Naive thymus-derived CD8-positive, alpha-beta T cell (primary cell): ENCODE measurements around the gene LRP11. TPM values are rescaled to one million over a fixed set of nuclear protein-coding genes. Genes with fewer than 3 reads are reported as not detected.

ENCODE experiments used
- ATAC-seq, 2 donors: fragments of 150-1000 bp; cut with Tn5 transposase in 1 of 2; sonication (Bioruptor Pico), chemical (Tn5 transposase) in 1 of 2; 1 replicate in 1 of 2; 2 replicates in 1 of 2; pipeline ENCODE4 v1.10.0; 2021; ENCODE audit warnings: mild to moderate bottlenecking in 2 of 2, moderate library complexity in 2 of 2
- POLR2A ChIA-PET: fragments of 350-600 bp; sonication (Branson Sonifier 250); formaldehyde crosslinking; loops from one replicate; lab custom pipeline; 2021; ENCODE audit warnings: antibody characterized with exemption; lab: Charles Lee
- DNase-seq, 10 donors: peaks; one replicate each; pipeline versions ENCODE4 v3.0.0 to v3.0.0-alpha.2; 2020 to 2022
- H3K27ac Mint-ChIP-seq, 10 donors: one replicate each; pipeline ENCODE4 v1.8.0; 2020 to 2022; ENCODE audit warnings: mild to moderate bottlenecking in 10 of 10, mixed read lengths in 10 of 10, moderate library complexity in 4 of 10, inconsistent platforms in 1 of 10
- H3K27me3 Mint-ChIP-seq, 5 donors: one replicate each; pipeline ENCODE4 v1.8.0; 2021 to 2022; ENCODE audit warnings: mixed read lengths in 5 of 5
- H3K36me3 Mint-ChIP-seq, 3 donors: one replicate each; pipeline ENCODE4 v1.8.0; 2020 to 2022; ENCODE audit warnings: mixed read lengths in 3 of 3, mild to moderate bottlenecking in 2 of 3, inconsistent platforms in 1 of 3
- H3K4me1 Mint-ChIP-seq, 4 donors: one replicate each; pipeline ENCODE4 v1.8.0; 2021 to 2022; ENCODE audit warnings: mixed read lengths in 4 of 4
- H3K4me3 Mint-ChIP-seq, 10 donors: one replicate each; pipeline ENCODE4 v1.8.0; 2020 to 2022; ENCODE audit warnings: mild to moderate bottlenecking in 10 of 10, mixed read lengths in 10 of 10, moderate library complexity in 6 of 10, inconsistent platforms in 1 of 10
- H3K9me3 Mint-ChIP-seq, 9 donors: one replicate each; pipeline ENCODE4 v1.8.0; 2020 to 2022; ENCODE audit warnings: mixed read lengths in 9 of 9, mild to moderate bottlenecking in 3 of 9, inconsistent platforms in 1 of 9, moderate library complexity in 1 of 9
- polyA plus RNA-seq, 3 donors: library from polyadenylated mRNA; unstranded; fragments of 300-500 nt; fragmentation: Illumina TruSeq; gene quantifications; one replicate each; pipeline ENCODE4 v1.2.3, GENCODE V29; 2021
- total RNA-seq, 8 experiments: library from RNA in 2 of 8; stranded (reverse) in 2 of 8; gene quantifications; one replicate each; pipeline ENCODE4 v1.2.3 and lab custom pipeline; 2021 to 2026

The LRP11 gene
- total and polyA plus RNA-seq, 5 experiments from 2014 or later = 0.33 to 1.8 (median 0.43) TPM

DNA sequence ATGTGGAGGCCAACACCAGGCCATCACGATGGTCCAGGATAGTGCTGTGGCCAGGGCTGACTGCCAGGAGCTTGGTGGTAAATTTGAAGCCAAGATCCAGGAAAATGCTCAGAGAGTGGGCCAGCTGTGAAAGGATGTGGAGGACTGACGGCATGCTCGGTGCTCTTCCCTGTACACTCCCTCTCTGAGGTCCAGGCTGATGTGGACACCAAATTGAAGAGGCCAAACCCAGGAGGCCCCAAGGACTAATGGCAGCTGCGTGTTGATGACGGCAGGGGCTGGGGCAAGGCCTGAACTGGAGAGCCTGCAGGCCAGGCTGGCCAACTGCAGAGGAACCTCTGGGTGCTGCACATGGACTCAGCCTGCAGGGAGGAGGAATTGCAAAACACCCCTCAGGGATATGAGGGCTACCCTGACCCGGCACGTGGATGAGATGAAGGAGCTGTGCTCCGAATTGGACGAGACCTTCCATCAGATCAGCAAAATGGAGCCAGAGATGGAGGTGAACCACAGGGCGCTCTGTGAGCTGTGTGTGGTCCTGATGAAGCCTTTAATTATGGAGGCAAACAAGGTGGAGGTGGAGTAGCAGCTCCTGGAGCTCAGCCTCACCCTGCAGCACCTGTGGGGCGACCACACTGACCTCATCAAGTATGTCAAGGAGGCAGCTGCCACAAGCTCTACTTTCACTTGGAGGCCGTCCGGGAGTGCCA is 40.7 kb upstream of the LRP11 start:
- Mint-ChIP-seq H3K9me3 (peaks cover 0 to 24% (median 10%) of the 10 kb centered on the region in 9 donors), H3K4me1 (no peaks in the 10 kb centered on the region), H3K4me3 (no peak overlapping the region), H3K36me3 (peaks cover 0 to 15% (median 12%) of the 10 kb centered on the region in 3 donors), H3K27ac (no peak overlapping the region), H3K27me3 (peaks cover 0 to 12% (median 1%) of the 10 kb centered on the region in 5 donors)
- DNase-seq (no peak), ATAC-seq (no peak)
- POLR2A ChIA-PET = no interaction called here

DNA sequence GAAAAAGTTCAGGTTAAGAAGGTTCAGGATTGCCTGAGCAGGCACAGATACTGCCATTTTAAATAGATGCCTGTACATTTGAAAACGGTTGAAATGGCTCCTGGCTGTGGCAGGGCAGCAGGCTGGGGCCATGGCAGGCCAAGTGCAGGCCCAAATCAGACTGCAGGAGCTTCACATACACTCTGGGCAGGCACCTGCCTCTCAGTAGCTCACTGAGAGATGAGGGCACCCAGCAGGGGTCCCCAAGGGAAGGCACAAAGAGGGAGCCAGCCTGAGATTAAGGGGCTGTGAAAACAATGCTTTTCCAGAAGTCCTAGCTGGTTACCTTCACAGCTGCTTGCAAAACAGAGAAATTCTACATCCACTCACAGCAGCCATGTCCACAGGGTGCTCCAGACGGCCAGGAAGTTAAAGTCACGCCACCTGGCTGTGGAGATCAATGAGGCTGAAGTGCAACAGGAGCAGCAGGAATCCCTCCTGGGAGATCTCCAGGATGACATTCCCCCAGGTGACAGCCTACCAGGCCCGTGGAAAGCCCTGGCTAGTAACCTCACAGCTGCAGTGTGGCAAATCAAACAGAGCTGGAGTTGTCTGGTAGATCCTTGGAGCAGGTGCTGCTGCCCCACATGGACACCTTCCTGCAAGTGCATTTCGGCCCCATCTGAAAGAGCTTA is 39.9 kb upstream of the LRP11 start:
- H3K27ac Mint-ChIP-seq = no peak overlapping the region

DNA sequence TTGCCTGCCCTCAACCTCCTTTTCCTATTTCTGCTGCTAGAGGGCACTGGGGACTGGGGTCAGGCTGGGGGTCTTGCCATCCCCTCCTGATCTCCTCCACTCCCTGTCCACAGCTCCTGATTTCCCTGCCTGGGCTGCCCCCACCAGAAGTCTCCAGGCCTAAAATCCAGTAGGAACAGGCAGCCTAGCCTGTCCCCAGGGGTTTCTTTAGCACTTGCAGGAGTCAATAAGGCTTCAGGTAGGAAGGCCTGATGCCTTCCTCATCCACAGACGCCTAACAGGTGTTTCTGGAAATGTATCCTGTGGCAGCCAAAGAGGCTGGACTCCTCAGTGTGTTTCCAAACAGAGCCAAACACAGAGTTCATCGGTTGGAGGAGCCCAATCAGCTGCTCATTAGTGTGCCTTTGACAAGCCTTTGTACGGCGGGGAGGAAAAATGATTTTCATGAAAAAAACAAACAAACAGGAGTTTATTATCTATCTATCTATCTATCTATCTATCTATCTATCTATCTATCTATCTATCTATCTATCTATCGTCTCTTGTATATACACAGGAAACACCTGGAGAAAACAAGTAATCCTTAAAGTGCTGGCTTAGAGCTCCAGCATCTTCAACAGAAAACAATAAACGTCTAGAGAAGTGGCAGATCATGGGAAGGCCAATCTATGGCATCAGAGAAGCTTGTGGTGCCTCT is 37.4 kb upstream of the LRP11 start:
- POLR2A ChIA-PET = no interaction called here
- H3K27ac Mint-ChIP-seq = no peak overlapping the region
- H3K9me3 Mint-ChIP-seq = no peaks in the 10 kb centered on the region
- no peak for ATAC-seq
- no peak for DNase-seq
- peaks cover 0 to 1% (median under 1%) of the 10 kb centered on the region in 4 donors for H3K4me1 Mint-ChIP-seq
- no peak overlapping the region for H3K4me3 Mint-ChIP-seq
- H3K27me3 Mint-ChIP-seq = peaks cover 0 to 20% (median 4%) of the 10 kb centered on the region in 5 donors
- no peaks in the 10 kb centered on the region for H3K36me3 Mint-ChIP-seq

More for the DNA sequence above, 39.9 kb upstream of the LRP11 start:
- POLR2A ChIA-PET = no interaction called here
- H3K4me3 Mint-ChIP-seq = no peak overlapping the region
- peaks cover 0 to 19% (median 7%) of the 10 kb centered on the region in 9 donors for H3K9me3 Mint-ChIP-seq
- H3K4me1 Mint-ChIP-seq = no peaks in the 10 kb centered on the region
- ATAC-seq = no peak
- H3K36me3 Mint-ChIP-seq = peaks cover 0 to 12% (median 10%) of the 10 kb centered on the region in 3 donors
- peaks cover 0 to 16% (median 4%) of the 10 kb centered on the region in 5 donors for H3K27me3 Mint-ChIP-seq
- DNase-seq = no peak

GRCh38 chr6:149900620-149901443 is 36.7 kb upstream of the LRP11 start:
- H3K27me3 Mint-ChIP-seq = peaks cover 0 to 19% (median 4%) of the 10 kb centered on the region in 5 donors
- ATAC-seq (no peak), DNase-seq (no peak)
- H3K9me3 Mint-ChIP-seq = no peaks in the 10 kb centered on the region
- POLR2A ChIA-PET = no interaction called here
- H3K4me1 Mint-ChIP-seq = peaks cover 5 to 9% (median 7%) of the 10 kb centered on the region in 4 donors
- H3K36me3 Mint-ChIP-seq = no peaks in the 10 kb centered on the region
- no peak overlapping the region for H3K4me3 Mint-ChIP-seq
- H3K27ac Mint-ChIP-seq = peak overlapping the region in 1 of 10 donors; percentile 37

GRCh38 chr6:149899926-149900619 is 35.9 kb upstream of the LRP11 start:
- Mint-ChIP-seq H3K4me3 (no peak overlapping the region), H3K27me3 (peaks cover 0 to 19% (median 4%) of the 10 kb centered on the region in 5 donors), H3K4me1 (peaks cover 8 to 15% (median 10%) of the 10 kb centered on the region in 4 donors), H3K9me3 (no peaks in the 10 kb centered on the region), H3K36me3 (no peaks in the 10 kb centered on the region), H3K27ac (peak overlapping the region in 1 of 10 donors; percentile 37)
- ATAC-seq = no peak
- no peak for DNase-seq
- POLR2A ChIA-PET = no interaction called here

- DNase-seq = no peak
- Mint-ChIP-seq H3K36me3 (no peaks in the 10 kb centered on the region), H3K27me3 (peaks cover 0 to 17% (median 5%) of the 10 kb centered on the region in 5 donors), H3K9me3 (no peaks in the 10 kb centered on the region), H3K4me3 (no peak overlapping the region), H3K27ac (no peak overlapping the region), H3K4me1 (peaks cover 9 to 15% (median 11%) of the 10 kb centered on the region in 4 donors)
- POLR2A ChIA-PET = no interaction called here
- no peak for ATAC-seq
Measured at GRCh38 chr6:149899486-149899885, 35.3 kb upstream of the LRP11 start.

- ATAC-seq (no peak), DNase-seq (no peak)
Measured at GRCh38 chr6:149898966-149899365, 34.8 kb upstream of the LRP11 start.

DNA sequence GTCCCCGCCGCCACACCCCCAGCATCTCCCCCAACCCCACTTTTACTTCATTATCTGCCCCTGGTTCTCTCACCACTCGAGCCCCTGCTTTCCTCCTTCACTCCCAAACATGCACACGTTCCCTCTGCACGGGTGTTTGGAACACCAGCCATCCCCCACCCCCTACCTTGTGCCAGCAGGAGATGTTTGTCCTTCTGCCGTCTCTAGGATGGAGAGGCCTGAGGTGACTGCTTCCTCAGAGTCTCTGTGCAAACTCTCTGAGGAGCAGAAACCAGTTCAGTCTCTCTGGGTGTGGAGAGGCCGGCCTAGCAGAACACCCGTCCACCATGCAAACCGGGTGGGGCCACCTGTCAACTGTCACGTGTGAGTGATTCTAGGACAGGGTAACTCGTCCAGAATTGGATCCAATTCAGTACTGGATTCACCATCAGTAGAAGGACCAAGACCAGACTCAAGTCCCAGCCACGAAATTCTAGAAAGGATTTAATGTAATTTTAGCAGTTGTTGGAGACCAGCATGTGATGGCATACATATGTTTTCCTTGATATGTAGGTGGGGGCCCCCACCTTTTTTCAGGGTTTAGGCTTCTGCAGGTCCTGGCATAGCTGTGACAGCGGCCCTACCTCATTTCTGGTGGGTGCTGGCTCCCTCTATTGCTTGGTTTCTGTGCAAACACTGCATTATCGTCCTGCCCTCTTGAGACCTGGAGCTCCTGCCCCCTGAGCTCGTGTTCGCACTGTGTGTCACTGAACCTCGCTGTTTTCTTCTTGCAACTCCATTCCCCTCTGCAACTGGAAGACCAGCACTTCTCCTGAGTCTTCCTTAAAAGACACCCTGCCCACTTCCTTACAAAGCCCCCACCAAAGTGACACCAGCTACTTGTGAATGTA is 33.9 kb upstream of the LRP11 start, which contains the start of gene RAET1E:
TSS of gene RAET1E (minus strand) at position 259 of the 890 bp plus-strand sequence. CDS start 7,212 bp downstream, outside the sequence.
- Mint-ChIP-seq H3K27me3 (peaks cover 0 to 20% (median 8%) of the 10 kb centered on the region in 5 donors), H3K4me3 (no peak within 1 kb of the TSS), H3K9me3 (no peaks in the 10 kb centered on the region), H3K4me1 (peaks cover 9 to 15% (median 11%) of the 10 kb centered on the region in 4 donors), H3K27ac (peak within 1 kb of the TSS in 2 of 10 donors; percentile 71 to 80), H3K36me3 (no peaks in the 10 kb centered on the region)
- ATAC-seq (no peak), DNase-seq (no peak)
- POLR2A ChIA-PET = no interaction called here

More at GRCh38 chr6:149898966-149899365, 34.8 kb upstream of the LRP11 start:
- Mint-ChIP-seq H3K27me3 (peaks cover 0 to 20% (median 8%) of the 10 kb centered on the region in 5 donors), H3K4me1 (peaks cover 9 to 15% (median 11%) of the 10 kb centered on the region in 4 donors), H3K4me3 (no peak overlapping the region), H3K27ac (no peak overlapping the region), H3K9me3 (no peaks in the 10 kb centered on the region), H3K36me3 (no peaks in the 10 kb centered on the region)
- POLR2A ChIA-PET = no interaction called here

DNA sequence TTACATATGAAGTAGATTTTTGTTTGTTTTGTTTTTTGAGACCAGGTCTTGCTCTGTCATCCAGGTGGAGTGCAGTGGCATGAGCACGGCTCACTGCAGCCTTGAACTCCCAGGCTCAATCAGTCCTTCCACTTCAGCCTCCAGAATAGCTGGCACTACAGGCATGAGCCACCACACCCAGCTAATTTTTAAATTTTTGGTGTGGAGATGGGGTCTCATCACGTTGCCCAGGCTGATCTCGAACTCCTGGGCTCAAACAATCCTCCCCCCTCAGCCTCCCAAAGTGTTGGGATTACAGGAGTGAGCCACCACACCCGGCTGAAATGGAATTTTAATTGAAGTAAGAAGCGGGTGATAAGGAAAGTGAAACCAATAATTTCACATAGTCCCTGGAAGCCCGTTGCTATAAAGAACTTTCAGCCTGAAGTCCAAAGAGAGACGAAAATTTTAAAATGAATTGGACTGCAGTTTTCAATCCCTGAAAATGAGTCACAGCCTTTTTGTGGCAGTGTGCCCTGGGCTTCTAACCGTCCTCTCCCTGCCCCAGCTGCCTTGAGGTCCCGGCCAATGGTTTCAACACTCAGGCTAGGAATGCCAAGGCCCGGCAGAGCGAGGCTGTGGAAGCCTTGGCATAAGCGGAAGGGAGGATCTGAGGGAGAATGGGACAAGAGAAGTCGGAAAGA is 33.0 kb upstream of the LRP11 start:
- H3K4me1 Mint-ChIP-seq = peaks cover 9 to 15% (median 11%) of the 10 kb centered on the region in 4 donors
- no peak overlapping the region for H3K4me3 Mint-ChIP-seq
- peaks cover 0 to 17% (median 8%) of the 10 kb centered on the region in 5 donors for H3K27me3 Mint-ChIP-seq
- POLR2A ChIA-PET = no interaction called here
- ATAC-seq (no peak), DNase-seq (no peak)
- no peaks in the 10 kb centered on the region for H3K9me3 Mint-ChIP-seq
- no peaks in the 10 kb centered on the region for H3K36me3 Mint-ChIP-seq
- H3K27ac Mint-ChIP-seq = peak overlapping the region in 1 of 10 donors; percentile 71

- ATAC-seq = peak in 1 of 2 donors; percentile 6
- Mint-ChIP-seq H3K27ac (peak overlapping the region in 2 of 10 donors; percentile 24 to 29), H3K9me3 (no peaks in the 10 kb centered on the region), H3K4me1 (peaks cover 9 to 15% (median 11%) of the 10 kb centered on the region in 4 donors), H3K36me3 (no peaks in the 10 kb centered on the region), H3K27me3 (peaks cover 0 to 13% (median 6%) of the 10 kb centered on the region in 5 donors), H3K4me3 (no peak overlapping the region)
- POLR2A ChIA-PET = no interaction called here
- DNase-seq = no peak
Measured at GRCh38 chr6:149896491-149896890, 32.3 kb upstream of the LRP11 start.
